ENCODE data around the gene GPX2. TPM values are rescaled to one million over a fixed set of nuclear protein-coding genes. Genes with fewer than 3 reads are reported as not detected.

Gene GPX2
- total and polyA plus RNA-seq, 7 donors, result 1.9 to 1,392 (median 374) TPM; not detected in 3

- Histone ChIP-seq H3K27me3 (no peaks in the 10 kb centered on the region), H3K9me3 (no peaks in the 10 kb centered on the region), H3K27ac (no peak overlapping the region), H3K36me3 (no peaks in the 10 kb centered on the region), H3K4me3 (no peak overlapping the region), H3K4me1 (peaks cover 0 to 18% (median 14%) of the 10 kb centered on the region in 4 donors)
- intact Hi-C loops (cut with DNase I), result no loop called here
- no peak for TF ChIP-seq POLR2A (IDR thresholded peaks at IDR 0.05)
- no peak for TF ChIP-seq EP300 (IDR thresholded peaks at IDR 0.05)
- no peak for TF ChIP-seq POLR2AphosphoS5 (IDR thresholded peaks at IDR 0.05)
- TF ChIP-seq, protein P1, sequence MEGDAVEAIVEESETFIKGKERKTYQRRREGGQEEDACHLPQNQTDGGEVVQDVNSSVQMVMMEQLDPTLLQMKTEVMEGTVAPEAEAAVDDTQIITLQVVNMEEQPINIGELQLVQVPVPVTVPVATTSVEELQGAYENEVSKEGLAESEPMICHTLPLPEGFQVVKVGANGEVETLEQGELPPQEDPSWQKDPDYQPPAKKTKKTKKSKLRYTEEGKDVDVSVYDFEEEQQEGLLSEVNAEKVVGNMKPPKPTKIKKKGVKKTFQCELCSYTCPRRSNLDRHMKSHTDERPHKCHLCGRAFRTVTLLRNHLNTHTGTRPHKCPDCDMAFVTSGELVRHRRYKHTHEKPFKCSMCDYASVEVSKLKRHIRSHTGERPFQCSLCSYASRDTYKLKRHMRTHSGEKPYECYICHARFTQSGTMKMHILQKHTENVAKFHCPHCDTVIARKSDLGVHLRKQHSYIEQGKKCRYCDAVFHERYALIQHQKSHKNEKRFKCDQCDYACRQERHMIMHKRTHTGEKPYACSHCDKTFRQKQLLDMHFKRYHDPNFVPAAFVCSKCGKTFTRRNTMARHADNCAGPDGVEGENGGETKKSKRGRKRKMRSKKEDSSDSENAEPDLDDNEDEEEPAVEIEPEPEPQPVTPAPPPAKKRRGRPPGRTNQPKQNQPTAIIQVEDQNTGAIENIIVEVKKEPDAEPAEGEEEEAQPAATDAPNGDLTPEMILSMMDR (IDR thresholded peaks at IDR 0.05), result no peak
- no peak for DNase-seq
- WGBS, 2 donors, result 79 to 81% methylated on average over 6 of the region's 6 CpGs
These were observed 26.1 kb upstream of the GPX2 start for GRCh38 chr14:64968651-64969050.

DNA sequence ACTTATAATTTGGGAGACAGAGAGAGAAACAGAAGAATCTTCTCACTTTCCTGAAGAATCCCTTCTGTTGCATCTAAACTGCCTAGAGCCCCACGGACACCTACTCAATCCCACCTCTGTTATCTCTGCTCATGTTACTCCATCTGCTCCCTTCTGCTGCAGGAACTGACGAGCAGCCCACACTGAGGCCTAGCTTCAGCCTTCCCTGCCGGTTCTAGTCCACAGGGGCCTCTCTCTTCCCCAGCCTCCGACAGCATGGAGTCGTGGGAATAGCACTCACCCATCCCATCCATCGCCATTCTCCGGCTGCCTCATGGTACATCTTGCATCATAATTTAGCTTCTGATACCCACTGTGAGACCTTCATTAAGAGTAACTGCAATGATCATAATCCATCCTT, 25.6 kb upstream of the GPX2 start:
- no peaks in the 10 kb centered on the region for H3K9me3 ChIP-seq

GRCh38 chr14:64966976-64967375, 24.4 kb upstream of the GPX2 start:
- no peak for DNase-seq
- Histone ChIP-seq H3K4me1 (peaks cover 0 to 12% (median 11%) of the 10 kb centered on the region in 4 donors), H3K36me3 (no peaks in the 10 kb centered on the region), H3K27ac (no peak overlapping the region), H3K9me3 (no peaks in the 10 kb centered on the region), H3K4me3 (no peak overlapping the region), H3K27me3 (no peaks in the 10 kb centered on the region)
- TF ChIP-seq POLR2A (IDR thresholded peaks at IDR 0.05) (no peak), EP300 (IDR thresholded peaks at IDR 0.05) (no peak), POLR2AphosphoS5 (IDR thresholded peaks at IDR 0.05) (no peak)
- TF ChIP-seq, protein P1 (IDR thresholded peaks at IDR 0.05), result no peak
- intact Hi-C loops (cut with DNase I), result no loop called here
- WGBS, 2 donors, result 86 to 92% methylated on average over 2 of the region's 2 CpGs

More for the DNA sequence above, 25.6 kb upstream of the GPX2 start:
- H3K4me3 ChIP-seq, result no peak overlapping the region
- no peak overlapping the region for H3K27ac ChIP-seq
- no peak for DNase-seq
- intact Hi-C loops (cut with DNase I), result no loop called here
- peaks cover 0 to 18% (median 14%) of the 10 kb centered on the region in 4 donors for H3K4me1 ChIP-seq
- no peaks in the 10 kb centered on the region for H3K27me3 ChIP-seq
- WGBS, 2 donors, result 93 to 96% methylated on average over 7 of the region's 7 CpGs
- no peaks in the 10 kb centered on the region for H3K36me3 ChIP-seq
- no peak for TF ChIP-seq POLR2A (IDR thresholded peaks at IDR 0.05)
- TF ChIP-seq, protein P1 (IDR thresholded peaks at IDR 0.05), result no peak
- TF ChIP-seq POLR2AphosphoS5 (IDR thresholded peaks at IDR 0.05), result no peak
- TF ChIP-seq EP300 (IDR thresholded peaks at IDR 0.05), result no peak

DNA sequence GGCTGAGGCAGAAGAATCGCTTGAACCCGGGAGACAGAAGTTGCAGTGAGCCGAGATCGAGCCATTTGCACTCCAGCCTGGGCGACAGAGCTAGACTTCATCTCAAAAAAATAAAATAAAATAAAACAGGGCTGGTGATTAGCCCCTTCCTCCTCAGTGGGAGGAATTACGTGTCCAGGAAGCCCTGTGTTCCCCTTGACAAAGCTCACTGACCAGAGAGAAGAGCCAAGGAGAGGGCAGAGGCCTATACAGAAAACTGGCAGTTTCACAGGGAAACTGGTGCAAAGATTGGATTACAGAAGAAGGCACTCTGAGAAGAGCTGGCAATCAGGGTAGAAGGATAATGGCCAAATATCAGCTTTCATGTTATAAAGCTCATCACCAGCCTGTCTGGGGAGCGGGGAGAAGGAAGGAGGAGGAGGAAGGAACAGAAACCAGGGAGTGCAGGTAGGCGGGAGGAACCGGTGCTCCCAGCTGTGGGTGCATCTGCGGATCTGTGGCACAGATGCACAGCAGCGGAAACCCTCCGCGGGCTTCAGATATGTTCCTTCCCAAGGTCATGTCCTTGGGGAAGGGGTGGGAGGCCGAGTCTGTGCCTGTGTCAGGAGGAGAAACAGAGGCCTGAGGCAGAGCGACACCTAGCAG, 22.9 kb upstream of the GPX2 start:
- intact Hi-C loops (cut with DNase I), result no loop called here
- H3K4me3 ChIP-seq, result no peak overlapping the region
- WGBS, 2 donors, result 92 to 94% methylated on average over 15 of the region's 15 CpGs
- no peak overlapping the region for H3K27ac ChIP-seq
- no peaks in the 10 kb centered on the region for H3K4me1 ChIP-seq
- TF ChIP-seq POLR2A (IDR thresholded peaks at IDR 0.05) (no peak), POLR2AphosphoS5 (IDR thresholded peaks at IDR 0.05) (no peak), EP300 (IDR thresholded peaks at IDR 0.05) (no peak)
- TF ChIP-seq, protein P1 (IDR thresholded peaks at IDR 0.05), result no peak
- no peaks in the 10 kb centered on the region for H3K36me3 ChIP-seq
- DNase-seq, result no peak
- no peaks in the 10 kb centered on the region for H3K27me3 ChIP-seq
- no peaks in the 10 kb centered on the region for H3K9me3 ChIP-seq

DNA sequence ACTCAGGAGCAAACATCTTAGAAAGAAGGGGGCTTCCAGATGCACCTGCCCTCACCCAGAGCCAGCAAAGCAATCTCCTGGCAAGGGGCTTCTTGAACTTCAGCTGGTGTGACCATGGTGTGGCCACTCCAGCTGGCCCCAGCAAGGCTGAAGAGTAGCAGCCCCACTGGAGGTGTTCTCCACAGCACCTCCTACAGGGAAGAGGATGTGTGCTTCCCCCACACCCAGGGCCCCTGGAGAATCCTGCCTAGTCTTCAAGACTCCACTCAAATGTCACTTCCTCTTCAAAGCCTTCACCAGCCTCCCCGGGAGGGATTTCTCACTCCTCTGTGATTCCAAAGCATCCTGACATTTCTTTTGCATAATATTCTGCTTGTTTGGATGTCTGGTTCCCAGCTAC, 21.1 kb upstream of the GPX2 start:
- no peak for DNase-seq
- Histone ChIP-seq H3K4me3 (no peak overlapping the region), H3K4me1 (no peaks in the 10 kb centered on the region), H3K27ac (no peak overlapping the region), H3K27me3 (no peaks in the 10 kb centered on the region), H3K9me3 (no peaks in the 10 kb centered on the region), H3K36me3 (no peaks in the 10 kb centered on the region)
- intact Hi-C loops (cut with DNase I), result no loop called here
- TF ChIP-seq, protein P1 (IDR thresholded peaks at IDR 0.05), result no peak
- TF ChIP-seq EP300 (IDR thresholded peaks at IDR 0.05) (no peak), POLR2A (IDR thresholded peaks at IDR 0.05) (no peak), POLR2AphosphoS5 (IDR thresholded peaks at IDR 0.05) (no peak)
- WGBS, 2 donors, result 70 to 82% methylated on average over 1 of the region's 1 CpG
